ENCODE results near the gene CSNK2A2. TPM values are rescaled to one million over a fixed set of nuclear protein-coding genes. Genes with fewer than 3 reads are reported as not detected.
A peak's percentile ranks its signal among the peaks of the same experiment; 100 is the strongest.

The CSNK2A2 gene
- 10 to 100 TPM; 40.7 to 47.0 (median 43.6) TPM for total RNA-seq
- 10 to 100 TPM; 27.1 to 42.7 (median 32.4) TPM for polyA plus RNA-seq
- long read RNA-seq, donor 1, transcript CSNK2A2-201 (12 exons, 1,701 nt), result major isoform, 26 of 37 reads
- long read RNA-seq, donor 1, partial matches to known transcripts, result 5 of 37 reads
- long read RNA-seq, donor 1, other reads (novel, unspliced or antisense), result 6 of 37 reads
- long read RNA-seq, donor 2, transcript CSNK2A2-201 (12 exons, 1,701 nt), result major isoform, 45 of 54 reads
- long read RNA-seq, donor 2, partial matches to known transcripts, result 5 of 54 reads
- long read RNA-seq, donor 2, other reads (novel, unspliced or antisense), result 4 of 54 reads

DNA sequence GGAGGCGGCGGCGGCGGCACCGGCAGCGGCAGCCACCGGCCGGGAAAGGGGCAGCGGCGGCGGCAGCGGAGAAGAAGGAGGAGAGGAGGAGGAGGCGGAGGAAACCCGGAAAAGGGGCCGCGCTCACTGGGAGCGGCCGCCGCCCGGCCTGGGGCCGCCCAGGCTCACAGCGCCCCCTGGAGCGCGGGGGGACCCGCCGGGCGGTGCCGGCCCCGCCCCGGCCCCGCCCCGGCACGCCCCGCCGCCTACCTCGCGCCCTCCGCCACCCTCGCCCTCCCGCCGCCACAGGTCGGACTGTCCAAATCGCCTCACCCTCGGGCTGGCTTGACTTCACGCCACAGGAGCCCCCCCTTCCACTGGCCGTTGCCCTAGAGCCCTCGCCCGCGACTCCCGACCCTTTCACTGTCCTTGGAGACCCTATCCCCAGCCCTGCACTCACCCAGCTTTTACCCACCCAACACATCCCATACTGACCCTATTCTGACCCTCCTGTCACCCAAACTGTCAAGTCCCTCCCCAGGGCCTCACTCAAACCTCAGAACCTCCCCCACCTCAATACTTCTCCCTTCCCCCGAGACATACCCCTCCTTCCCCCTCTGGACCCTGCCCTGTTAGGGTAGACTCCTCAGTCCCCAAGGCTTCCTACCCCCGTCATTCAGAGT, at the start of gene CSNK2A2:
Gene CSNK2A2 (minus strand): TSS at position 85 of the 662 bp plus-strand sequence. CDS start 370 bp downstream, outside the sequence.
- DNase-seq, result peak; percentile 75 to 88
- Histone ChIP-seq H3K4me3 (peak within 1 kb of the TSS; percentile 81), H3K27ac (peak within 1 kb of the TSS; percentile 32), H3K27me3 (ENCODE audit: insufficient read depth in 3 of 3, low read length in 2 of 3) (no peaks in the 10 kb centered on the region), H3K36me3 (ENCODE audit: insufficient read depth in 1 of 2, low read depth in 1 of 2) (peaks cover 8 to 35% of the 10 kb centered on the region in 2 donors), H3K4me1 (peaks cover 14% of the 10 kb centered on the region), H3K9me3 (no peaks in the 10 kb centered on the region)
- intact Hi-C loops (cut with DNase I), result loop anchor here in 1 of 2 donors (5.0 kb wide), 2 partner anchors 49 to 176 kb away; a partner anchor contains a TSS
- peak; percentile 89 to 98 (median 97) for ATAC-seq
- 3 to 27% (median 12%) methylated on average over 4 to 51 of the region's 52 CpGs for WGBS, 3 donors
- TF ChIP-seq, protein P1, sequence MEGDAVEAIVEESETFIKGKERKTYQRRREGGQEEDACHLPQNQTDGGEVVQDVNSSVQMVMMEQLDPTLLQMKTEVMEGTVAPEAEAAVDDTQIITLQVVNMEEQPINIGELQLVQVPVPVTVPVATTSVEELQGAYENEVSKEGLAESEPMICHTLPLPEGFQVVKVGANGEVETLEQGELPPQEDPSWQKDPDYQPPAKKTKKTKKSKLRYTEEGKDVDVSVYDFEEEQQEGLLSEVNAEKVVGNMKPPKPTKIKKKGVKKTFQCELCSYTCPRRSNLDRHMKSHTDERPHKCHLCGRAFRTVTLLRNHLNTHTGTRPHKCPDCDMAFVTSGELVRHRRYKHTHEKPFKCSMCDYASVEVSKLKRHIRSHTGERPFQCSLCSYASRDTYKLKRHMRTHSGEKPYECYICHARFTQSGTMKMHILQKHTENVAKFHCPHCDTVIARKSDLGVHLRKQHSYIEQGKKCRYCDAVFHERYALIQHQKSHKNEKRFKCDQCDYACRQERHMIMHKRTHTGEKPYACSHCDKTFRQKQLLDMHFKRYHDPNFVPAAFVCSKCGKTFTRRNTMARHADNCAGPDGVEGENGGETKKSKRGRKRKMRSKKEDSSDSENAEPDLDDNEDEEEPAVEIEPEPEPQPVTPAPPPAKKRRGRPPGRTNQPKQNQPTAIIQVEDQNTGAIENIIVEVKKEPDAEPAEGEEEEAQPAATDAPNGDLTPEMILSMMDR (IDR thresholded peaks at IDR 0.05), result peak; percentile 61

DNA sequence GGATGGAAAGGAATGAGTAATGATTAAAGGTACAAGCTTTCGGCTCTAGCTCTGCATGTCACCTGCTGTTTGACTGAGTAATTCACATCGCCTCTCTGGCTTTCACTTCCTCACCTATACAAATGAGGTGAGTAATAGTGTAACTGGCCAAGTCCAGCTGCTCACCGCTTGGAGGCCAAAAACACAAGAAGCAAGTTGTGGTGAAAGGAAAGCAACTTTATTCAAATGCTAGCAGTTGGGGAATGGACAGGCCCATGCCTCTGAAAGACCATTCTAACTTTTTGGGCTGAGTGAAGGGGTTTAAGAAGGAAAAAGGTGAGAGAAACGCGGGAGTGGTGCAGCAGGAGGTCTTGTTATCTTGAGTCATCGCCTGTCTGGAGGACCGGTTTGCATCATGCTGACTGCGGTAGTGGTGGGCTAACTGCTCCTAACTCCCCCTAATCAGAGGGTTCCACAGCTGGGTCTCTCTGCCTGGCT, 45.7 kb upstream of the CSNK2A2 start:
- H3K27me3 ChIP-seq (ENCODE audit: insufficient read depth in 3 of 3, low read length in 2 of 3), result no peaks in the 10 kb centered on the region
- TF ChIP-seq, protein P1 (IDR thresholded peaks at IDR 0.05), result no peak
- H3K36me3 ChIP-seq (ENCODE audit: insufficient read depth in 1 of 2, low read depth in 1 of 2), result no peaks in the 10 kb centered on the region
- 54 to 63% (median 56%) methylated on average over 8 of the region's 8 CpGs for WGBS, 3 donors
- DNase-seq (no peak), ATAC-seq (no peak)
- no peaks in the 10 kb centered on the region for H3K4me1 ChIP-seq
- no peak overlapping the region for H3K27ac ChIP-seq
- no peak overlapping the region for H3K4me3 ChIP-seq
- H3K9me3 ChIP-seq, result no peaks in the 10 kb centered on the region
- intact Hi-C loops (cut with DNase I), result no loop called here

DNA sequence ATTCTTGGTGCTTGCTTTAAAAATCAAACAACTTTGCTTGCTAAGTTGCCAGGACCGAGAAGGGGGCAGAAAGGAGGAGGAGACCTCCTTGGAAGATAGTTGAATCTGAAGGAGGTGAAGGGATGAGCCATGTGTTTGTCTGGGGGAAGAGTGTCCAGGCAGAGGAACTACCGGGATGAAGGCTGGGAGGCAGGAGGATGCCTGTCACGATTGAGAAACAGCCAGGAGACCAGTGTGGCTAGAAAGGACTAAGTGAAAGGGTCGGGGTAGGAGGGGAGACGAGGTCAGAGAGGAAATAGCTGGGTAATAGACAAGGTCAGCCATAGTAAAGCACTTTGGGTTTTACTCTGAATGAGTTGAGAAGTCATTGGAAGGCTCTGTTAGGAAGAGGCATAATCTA, 38.9 kb upstream of the CSNK2A2 start:
- no peaks in the 10 kb centered on the region for H3K36me3 ChIP-seq (ENCODE audit: insufficient read depth in 1 of 2, low read depth in 1 of 2)
- ATAC-seq (no peak), DNase-seq (no peak)
- no peaks in the 10 kb centered on the region for H3K27me3 ChIP-seq (ENCODE audit: insufficient read depth in 3 of 3, low read length in 2 of 3)
- no peak overlapping the region for H3K4me3 ChIP-seq
- WGBS, 3 donors, result 10 to 14% (median 11%) methylated on average over 5 of the region's 5 CpGs
- no peaks in the 10 kb centered on the region for H3K4me1 ChIP-seq
- TF ChIP-seq, protein P1 (IDR thresholded peaks at IDR 0.05), result no peak
- intact Hi-C loops (cut with DNase I), result no loop called here
- H3K9me3 ChIP-seq, result no peaks in the 10 kb centered on the region
- H3K27ac ChIP-seq, result no peak overlapping the region

DNA sequence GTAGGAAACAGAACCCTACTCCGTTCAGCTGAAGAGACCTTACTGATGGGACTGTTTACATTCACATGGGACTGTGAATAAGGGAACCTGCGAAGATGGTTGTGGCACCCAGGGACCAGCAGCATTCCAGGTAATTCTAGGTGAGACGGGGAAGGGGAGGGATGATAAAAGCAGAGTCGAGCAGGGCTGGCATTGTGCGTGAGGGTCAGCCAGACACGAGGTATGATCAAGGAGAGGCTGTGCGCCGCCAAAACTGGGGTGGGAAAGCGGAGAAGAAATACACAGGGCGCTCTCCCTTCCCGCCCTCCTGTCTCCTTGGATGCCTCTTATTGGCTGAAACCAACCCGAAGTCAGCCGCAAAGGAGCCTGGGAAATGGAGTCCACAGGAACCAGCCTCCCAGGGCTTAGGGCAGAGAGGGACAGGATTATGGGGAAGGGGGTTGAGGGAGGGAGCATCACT, 38.4 kb upstream of the CSNK2A2 start:
- ATAC-seq, result peak; percentile 74 to 99 (median 92)
- Histone ChIP-seq H3K4me3 (peak overlapping the region; percentile 62), H3K4me1 (no peaks in the 10 kb centered on the region), H3K36me3 (ENCODE audit: insufficient read depth in 1 of 2, low read depth in 1 of 2) (no peaks in the 10 kb centered on the region), H3K27me3 (ENCODE audit: insufficient read depth in 3 of 3, low read length in 2 of 3) (no peaks in the 10 kb centered on the region), H3K27ac (no peak overlapping the region), H3K9me3 (no peaks in the 10 kb centered on the region)
- intact Hi-C loops (cut with DNase I), result no loop called here
- DNase-seq, result peak; percentile 65 to 76
- TF ChIP-seq, protein P1 (IDR thresholded peaks at IDR 0.05), result no peak
- 0 to 1% (median 0%) methylated on average over 13 of the region's 13 CpGs for WGBS, 3 donors
